Measurements from ENCODE around the gene PRDM2.

DNA sequence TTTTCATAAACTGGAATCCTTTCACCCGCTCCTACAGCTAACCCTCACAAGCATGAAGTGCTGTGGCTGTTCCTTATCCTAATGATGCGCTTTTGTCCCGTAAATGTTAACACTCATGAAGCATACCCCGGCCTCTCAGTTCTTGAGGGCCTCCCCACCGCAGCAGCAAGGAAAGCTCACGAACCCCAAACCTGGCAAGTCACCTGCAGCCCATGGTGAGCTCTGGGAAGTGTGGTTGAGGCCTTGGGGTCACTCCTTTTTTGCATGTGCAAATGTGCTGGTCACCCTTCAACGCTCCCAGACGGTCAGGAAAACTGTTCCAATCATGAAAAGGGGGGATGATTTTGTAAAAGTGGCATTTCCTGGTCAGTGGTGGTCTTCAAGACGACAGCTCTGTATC, 124.6 kb downstream of the PRDM2 start:
- TF ChIP-seq, protein P1, sequence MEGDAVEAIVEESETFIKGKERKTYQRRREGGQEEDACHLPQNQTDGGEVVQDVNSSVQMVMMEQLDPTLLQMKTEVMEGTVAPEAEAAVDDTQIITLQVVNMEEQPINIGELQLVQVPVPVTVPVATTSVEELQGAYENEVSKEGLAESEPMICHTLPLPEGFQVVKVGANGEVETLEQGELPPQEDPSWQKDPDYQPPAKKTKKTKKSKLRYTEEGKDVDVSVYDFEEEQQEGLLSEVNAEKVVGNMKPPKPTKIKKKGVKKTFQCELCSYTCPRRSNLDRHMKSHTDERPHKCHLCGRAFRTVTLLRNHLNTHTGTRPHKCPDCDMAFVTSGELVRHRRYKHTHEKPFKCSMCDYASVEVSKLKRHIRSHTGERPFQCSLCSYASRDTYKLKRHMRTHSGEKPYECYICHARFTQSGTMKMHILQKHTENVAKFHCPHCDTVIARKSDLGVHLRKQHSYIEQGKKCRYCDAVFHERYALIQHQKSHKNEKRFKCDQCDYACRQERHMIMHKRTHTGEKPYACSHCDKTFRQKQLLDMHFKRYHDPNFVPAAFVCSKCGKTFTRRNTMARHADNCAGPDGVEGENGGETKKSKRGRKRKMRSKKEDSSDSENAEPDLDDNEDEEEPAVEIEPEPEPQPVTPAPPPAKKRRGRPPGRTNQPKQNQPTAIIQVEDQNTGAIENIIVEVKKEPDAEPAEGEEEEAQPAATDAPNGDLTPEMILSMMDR (IDR thresholded peaks at IDR 0.05), result no peak
- no peak for TF ChIP-seq POLR2A (IDR thresholded peaks at IDR 0.05)

Data from heart left ventricle (tissue), 13 donors.